Sigmoid colon (tissue), 4 donors: ENCODE results near the gene SORCS1.

Experiments used
- CTCF ChIP-seq, 4 experiments: fragments of 450-650 bp in 3 of 4; fragments of 200-600 bp in 1 of 4; IDR thresholded peaks; one replicate each; pipeline ENCODE4 v1.5.1; 2016 to 2019; ENCODE audit warnings: antibody characterized with exemption in 4 of 4, mild to moderate bottlenecking in 3 of 4, moderate library complexity in 2 of 4
- POLR2AphosphoS5 ChIP-seq, 4 donors: sonication (generic); formaldehyde crosslinking; IDR thresholded peaks; one replicate each; pipeline ENCODE4 v1.6.1; 2017; ENCODE audit warnings: antibody characterized with exemption in 4 of 4

GRCh38 chr10:107094824-107095522 is 69.5 kb downstream of the SORCS1 start:
- TF ChIP-seq POLR2AphosphoS5 (IDR thresholded peaks at IDR 0.05) (no peak), CTCF (IDR thresholded peaks at IDR 0.05) (no peak)
